Glomerular visceral epithelial cell (primary cell): ENCODE data around the gene PTRH1.

ENCODE experiments used
- DNase-seq: peaks from one replicate; pipeline ENCODE4 v3.0.0-alpha.2; 2016; ENCODE audit errors: extremely low spot score

The PTRH1 gene

DNA sequence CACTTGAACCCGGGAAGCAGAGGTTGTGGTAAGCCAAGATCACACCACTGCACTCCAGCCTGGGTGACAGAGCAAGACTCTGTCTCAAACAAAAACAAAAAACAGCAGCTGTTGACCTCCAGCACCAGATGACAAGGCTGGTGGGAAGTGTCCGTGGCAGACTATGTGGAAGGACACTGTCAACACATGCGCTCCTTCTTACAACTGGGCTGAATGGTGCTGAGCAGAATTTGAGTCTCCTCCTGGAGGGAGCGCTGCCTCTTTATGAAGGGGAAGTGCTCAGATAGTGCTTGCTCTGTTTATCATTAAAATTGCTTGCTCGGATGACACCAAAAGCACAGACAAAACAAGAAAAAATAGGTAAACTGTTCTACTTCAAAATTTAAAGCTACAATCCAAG lies 17.9 kb downstream of the PTRH1 start:
- DNase-seq: no peak

- DNase-seq: no peak
Observed at GRCh38 chr9:127694890-127695720, 20.4 kb downstream of the PTRH1 start.

DNA sequence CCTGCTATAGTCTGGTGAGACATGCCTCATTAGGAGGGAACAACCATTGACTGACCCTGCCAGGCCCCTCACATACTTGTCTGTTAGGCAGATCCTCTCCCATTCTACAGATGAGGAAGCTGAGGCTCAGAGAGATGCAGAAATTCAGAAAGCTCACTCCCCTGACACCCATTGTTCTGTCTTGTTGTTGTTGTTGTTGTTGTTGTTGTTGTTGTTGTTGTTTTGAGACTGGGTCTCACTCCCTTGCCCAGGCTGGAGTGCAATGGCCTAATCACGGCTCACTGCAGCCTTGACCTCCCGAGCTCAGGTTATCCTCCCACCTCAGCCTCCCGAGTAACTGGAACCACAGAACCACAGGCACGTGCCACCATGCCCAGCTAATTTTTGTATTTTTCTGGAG lies 21.8 kb downstream of the PTRH1 start:
- DNase-seq: no peak

DNA sequence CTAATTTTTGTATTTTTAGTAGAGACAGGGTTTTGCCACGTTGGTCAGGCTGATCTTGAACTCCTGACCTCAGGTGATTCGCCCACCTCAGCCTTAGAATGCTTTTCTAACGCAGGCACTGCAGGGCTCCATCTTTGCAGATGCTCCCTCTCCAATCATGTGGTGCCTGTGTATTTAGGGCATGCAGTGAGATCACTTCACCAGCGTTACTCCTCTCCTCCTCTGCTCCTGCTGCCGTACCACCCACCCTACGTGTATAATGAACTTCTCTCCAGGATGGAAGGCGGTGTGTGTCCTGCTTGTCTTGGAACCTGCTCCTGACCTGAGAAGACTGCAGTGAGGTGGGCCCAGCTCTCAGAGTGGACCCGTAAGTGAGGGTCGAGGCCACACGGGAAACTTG lies 22.3 kb downstream of the PTRH1 start:
- no peak for DNase-seq

- DNase-seq: no peak
Observed at GRCh38 chr9:127692071-127692470, 23.4 kb downstream of the PTRH1 start.

GRCh38 chr9:127690735-127691134 lies 24.7 kb downstream of the PTRH1 start:
- no peak for DNase-seq

DNA sequence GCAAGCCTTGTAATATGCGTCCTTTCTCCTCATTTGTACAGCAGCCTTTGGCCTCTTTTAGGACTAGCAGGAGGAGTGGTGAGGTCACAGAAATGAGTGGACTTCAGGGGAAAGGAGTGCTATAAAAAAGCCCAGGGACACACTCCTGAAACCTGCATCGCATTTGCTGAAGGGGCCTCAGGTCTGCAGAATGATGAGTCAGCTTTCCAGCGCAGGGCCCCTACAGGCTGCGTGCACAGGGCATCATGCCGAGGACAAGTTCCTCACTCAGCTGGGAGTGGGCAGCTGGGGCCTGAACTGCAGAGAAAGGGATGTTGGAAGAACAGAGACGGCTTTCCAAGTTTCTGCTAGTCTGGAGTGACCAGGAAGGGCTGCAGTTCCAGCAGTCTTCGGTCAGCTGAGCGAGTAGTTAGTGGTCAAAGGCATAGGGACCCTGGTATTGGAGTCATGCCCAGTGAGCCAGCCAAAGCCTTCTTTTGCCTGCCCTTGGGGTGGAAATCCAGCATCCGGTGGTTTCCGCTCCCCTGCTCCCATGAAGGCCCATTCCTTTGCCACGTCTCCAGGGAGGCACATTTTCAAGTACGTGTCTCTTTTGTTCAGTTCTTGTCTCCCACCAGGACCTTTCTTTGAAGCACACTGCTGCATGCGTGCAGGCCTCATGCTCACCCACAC lies 26.0 kb downstream of the PTRH1 start:
- no peak for DNase-seq

- no peak for DNase-seq
Observed at GRCh38 chr9:127686461-127687393, 28.7 kb downstream of the PTRH1 start.

GRCh38 chr9:127684576-127684975 lies 30.9 kb downstream of the PTRH1 start:
- DNase-seq: no peak

DNA sequence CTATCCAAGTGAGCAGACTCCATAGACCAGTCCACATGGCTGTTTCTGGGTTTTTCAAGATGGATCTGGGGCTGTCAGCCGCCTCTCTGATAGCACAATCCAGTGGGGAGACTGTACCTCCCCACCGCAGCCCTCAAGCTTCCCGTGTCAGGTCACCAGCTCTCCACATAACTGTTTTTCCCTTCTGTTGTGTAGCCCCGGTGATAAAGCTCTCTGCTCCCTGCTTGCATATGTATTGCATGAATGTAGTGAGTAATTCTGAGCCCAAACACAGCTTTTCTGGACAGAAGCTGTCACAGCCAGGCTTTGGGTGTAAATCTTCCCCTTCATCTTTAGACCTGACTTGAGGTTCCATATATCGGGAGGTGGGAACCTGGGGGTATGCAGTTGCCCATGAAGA lies 31.7 kb downstream of the PTRH1 start:
- DNase-seq: no peak

DNA sequence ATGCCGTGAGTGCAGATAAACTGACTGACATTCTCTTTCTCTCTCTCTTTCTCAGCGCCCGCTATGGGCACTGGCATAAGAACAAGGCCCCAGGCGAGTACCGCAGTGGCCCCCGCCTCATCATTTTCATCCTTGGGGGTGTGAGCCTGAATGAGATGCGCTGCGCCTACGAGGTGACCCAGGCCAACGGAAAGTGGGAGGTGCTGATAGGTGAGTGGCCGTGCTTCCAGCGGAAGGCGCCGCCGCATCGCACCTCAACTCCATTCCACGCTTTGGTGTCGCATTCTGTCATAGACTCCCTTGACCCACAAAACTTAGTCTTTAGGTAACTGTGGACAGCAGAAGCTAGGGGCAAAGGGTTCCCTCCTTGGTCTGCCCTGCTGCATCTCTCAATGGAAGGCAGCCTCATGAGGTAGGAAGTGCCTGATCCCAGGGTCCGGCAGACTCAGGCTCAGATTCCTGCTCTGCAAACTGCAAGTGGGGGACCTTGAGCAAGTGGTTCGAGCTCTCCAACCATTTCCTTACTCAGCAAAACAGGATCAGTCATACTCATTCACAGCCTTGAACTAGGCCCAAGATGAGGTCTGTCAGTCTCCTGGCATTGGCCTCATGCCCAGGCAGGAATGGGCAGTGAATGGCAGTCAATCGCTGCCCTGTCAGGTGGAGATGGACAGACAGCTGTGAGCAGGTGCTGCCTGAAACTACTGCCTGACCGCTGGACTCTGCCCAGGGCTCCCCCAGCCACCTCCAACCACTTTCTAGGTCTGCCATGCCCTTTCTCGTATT lies 32.9 kb downstream of the PTRH1 start:
- DNase-seq: no peak

DNA sequence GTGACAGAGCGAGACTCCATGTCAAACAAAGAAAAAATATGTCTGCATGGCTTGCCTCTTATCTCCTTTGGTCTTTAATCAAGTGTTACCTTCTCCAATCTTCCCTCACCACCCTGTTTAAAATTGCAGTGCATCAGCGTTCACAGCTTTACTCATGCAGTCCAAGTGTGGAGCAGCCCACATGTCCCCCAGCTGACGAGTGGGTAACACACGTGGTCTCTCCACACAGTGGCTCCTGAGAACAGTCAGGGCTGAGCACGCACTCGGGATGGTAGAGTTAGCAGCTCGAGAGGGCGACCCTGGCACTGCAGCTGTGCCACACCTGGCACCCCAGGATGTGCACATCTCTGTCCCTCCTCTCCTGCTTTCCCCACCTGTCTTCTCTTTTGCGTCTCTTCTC lies 34.6 kb downstream of the PTRH1 start:
- no peak for DNase-seq

GRCh38 chr9:127680226-127680625 lies 35.2 kb downstream of the PTRH1 start:
- DNase-seq: no peak

GRCh38 chr9:127679506-127679905 lies 36.0 kb downstream of the PTRH1 start:
- no peak for DNase-seq

GRCh38 chr9:127676638-127677037 lies 38.8 kb downstream of the PTRH1 start:
- no peak for DNase-seq

DNA sequence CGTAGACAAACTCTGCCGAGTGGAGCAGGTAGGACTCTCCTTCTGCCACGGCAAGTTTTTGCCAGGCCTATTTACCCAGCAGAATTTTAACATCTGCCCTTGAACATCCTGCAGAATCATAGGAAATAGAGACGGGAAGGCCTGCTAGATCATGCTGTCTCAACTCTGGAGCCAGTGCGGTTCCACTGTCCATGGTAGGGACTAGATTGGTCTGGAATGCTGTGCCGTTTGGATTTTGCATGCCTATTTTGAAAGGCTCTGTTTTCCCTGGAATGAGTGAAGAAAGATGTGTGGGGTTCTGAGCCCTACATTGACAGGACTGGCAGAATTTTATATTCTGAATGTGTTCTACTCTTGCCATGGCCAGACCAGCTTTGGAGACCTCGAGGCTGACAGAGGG lies 42.2 kb downstream of the PTRH1 start:
- DNase-seq: no peak

DNA sequence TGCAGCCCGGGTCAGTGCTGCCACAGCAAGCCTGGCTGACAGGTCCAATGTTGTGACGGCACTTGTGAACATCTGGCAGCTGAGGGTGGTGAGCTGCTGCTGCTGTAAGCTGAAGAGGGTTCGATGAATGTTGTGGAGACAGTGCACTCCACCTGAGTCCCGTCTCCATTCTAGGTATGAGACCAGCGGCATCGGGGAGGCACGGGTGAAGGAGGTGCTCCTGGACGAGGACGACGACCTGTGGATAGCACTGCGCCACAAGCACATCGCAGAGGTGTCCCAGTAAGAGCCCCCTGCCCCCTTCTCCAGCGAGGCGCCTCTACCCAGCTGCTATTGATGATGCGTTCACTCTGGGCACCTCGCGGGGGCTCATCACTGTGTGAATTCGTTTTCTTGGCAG lies 47.6 kb downstream of the PTRH1 start:
- DNase-seq: no peak

DNA sequence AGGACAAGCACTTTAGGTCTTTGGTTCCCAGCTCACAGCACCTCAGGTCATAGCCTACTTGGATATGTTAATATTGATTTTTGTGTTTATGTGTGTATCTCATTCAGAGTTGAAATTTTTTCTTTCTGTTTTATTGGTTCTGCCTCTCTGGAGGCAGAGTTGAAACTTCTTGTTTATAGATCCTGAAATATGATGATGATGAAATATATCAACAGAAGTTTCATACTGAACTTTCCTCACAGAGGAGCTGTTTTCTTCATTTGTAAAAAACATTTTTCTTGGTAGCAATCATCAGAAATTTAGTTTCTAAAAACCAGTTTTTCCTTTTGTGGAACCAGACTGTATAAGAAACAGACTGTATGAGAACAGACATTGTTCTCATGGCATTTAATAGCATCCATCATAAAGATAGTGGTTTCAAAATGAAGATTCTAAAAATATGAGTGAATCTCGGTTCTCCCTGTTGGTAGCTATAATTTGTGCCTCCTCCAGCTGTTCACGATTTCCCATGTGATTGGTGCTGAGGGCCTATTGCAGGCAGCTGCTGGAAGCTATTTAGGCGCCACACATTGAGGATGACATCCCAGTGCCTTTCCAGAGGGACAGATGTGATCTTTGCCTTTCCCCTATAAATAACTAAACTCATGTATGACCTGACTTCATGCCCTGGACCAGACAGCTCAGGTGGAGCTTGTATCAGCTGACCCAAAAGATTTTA lies 48.2 kb downstream of the PTRH1 start:
- DNase-seq: no peak

- no peak for DNase-seq
Observed at GRCh38 chr9:127664678-127665507, 50.6 kb downstream of the PTRH1 start.

DNA sequence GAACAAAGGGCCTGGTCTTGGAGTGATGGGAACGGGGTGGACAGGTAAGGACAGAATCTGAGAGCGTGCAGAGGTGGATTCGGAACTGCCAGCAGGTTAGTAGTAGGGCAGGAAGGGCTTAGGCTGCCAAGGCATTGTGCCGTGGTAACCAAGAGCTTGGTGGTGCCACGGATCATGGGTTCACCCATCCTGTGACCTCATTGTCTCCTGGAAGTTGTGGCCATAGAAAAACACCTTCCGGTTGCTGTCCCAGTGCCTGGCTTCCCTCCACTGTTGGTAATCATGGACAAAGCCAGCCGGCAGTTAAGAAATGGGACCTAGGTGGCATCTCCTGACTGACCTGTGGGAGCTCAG lies 51.2 kb downstream of the PTRH1 start:
- no peak for DNase-seq
